Neural cell (in vitro differentiated cells): ENCODE measurements around the gene ZNF142. TPM values are rescaled to one million over a fixed set of nuclear protein-coding genes. Genes with fewer than 3 reads are reported as not detected.

Experiments
- H2AFZ ChIP-seq: fragments of 200-600, 300-800 bp; sonication (generic), shearing (Covaris generic); 2 replicates; pipeline ENCODE4 v1.6.0; 2014; ENCODE audit warnings: low read depth, mild to moderate bottlenecking, antibody characterized with exemption, low read length, moderate library complexity
- H3F3A ChIP-seq: fragments of 200-600 bp; shearing (Covaris generic); 2 replicates; pipeline ENCODE4 v1.6.1; 2016; ENCODE audit warnings: mild to moderate bottlenecking, moderate library complexity, mixed read lengths, antibody characterized with exemption, low read length; ENCODE audit not compliant: insufficient read depth, poor library complexity, severe bottlenecking
- H3K27ac ChIP-seq: fragments of 200-600, 300-800 bp; sonication (generic), shearing (Covaris generic); 2 replicates; pipeline ENCODE4 v1.5.1; 2014; ENCODE audit warnings: mild to moderate bottlenecking, low read length, moderate library complexity
- H3K27me3 ChIP-seq: fragments of 300-800, 200-600 bp; sonication (generic), shearing (Covaris generic); 2 replicates; pipeline ENCODE4 v1.6.0; 2014; ENCODE audit warnings: mild to moderate bottlenecking, low read depth, low read length, moderate library complexity; ENCODE audit not compliant: insufficient read depth
- H3K36me3 ChIP-seq: fragments of 300-800, 200-600 bp; sonication (generic), shearing (Covaris generic); 2 replicates; pipeline ENCODE4 v1.5.1; 2014; ENCODE audit warnings: mild to moderate bottlenecking, antibody characterized with exemption, low read length, moderate library complexity; ENCODE audit not compliant: insufficient read depth
- H3K4me2 ChIP-seq: fragments of 300-800, 200-600 bp; sonication (generic), shearing (Covaris generic); 2 replicates; pipeline ENCODE4 v1.6.0; 2014; ENCODE audit warnings: mild to moderate bottlenecking, low read length
- H3K4me3 ChIP-seq: fragments of 300-800, 200-600 bp; sonication (generic), shearing (Covaris generic); 2 replicates; pipeline ENCODE4 v1.5.1; 2014; ENCODE audit warnings: mild to moderate bottlenecking, low read length, moderate library complexity
- H3K79me2 ChIP-seq: fragments of 200-600 bp; shearing (Covaris generic); replicated peaks from 2 replicates; pipeline ENCODE4 v1.6.0; 2014; ENCODE audit warnings: mild to moderate bottlenecking, low read length, moderate library complexity; ENCODE audit not compliant: insufficient read depth
- H3K9ac ChIP-seq: fragments of 300-800, 200-600 bp; sonication (generic), shearing (Covaris generic); 2 replicates; pipeline ENCODE4 v1.6.1; 2016; ENCODE audit warnings: mild to moderate bottlenecking, low read length, mixed read lengths
- H3K9me2 ChIP-seq: fragments of 200-600 bp; shearing (Covaris generic); 2 replicates; pipeline ENCODE4 v1.6.1; 2016; ENCODE audit warnings: mild to moderate bottlenecking, low read length, mixed read lengths; ENCODE audit not compliant: insufficient read depth
- H3K9me3 ChIP-seq: fragments of 200-600, 300-800 bp; sonication (generic), shearing (Covaris generic); 2 replicates; pipeline ENCODE4 v1.6.1; 2016; ENCODE audit warnings: mild to moderate bottlenecking, mixed run types, low read length, moderate library complexity, mixed read lengths
- H4K20me1 ChIP-seq: fragments of 200-600 bp; shearing (Covaris generic); 2 replicates; pipeline ENCODE4 v1.6.1; 2016; ENCODE audit warnings: mild to moderate bottlenecking, mixed run types; ENCODE audit not compliant: insufficient read depth
- CTCF ChIP-seq: fragments of 450-650 bp; IDR thresholded peaks from 2 replicates; pipeline ENCODE4 v1.5.1; 2014; ENCODE audit warnings: antibody characterized with exemption, mild to moderate bottlenecking, moderate library complexity; ENCODE audit not compliant: poor library complexity, severe bottlenecking
- EP300 ChIP-seq: fragments of 450-650 bp; conservative IDR thresholded peaks from 2 replicates; pipeline ENCODE4 v1.6.1; 2014; ENCODE audit warnings: antibody characterized with exemption, mild to moderate bottlenecking, moderate library complexity; ENCODE audit not compliant: poor library complexity, severe bottlenecking
- EZH2 ChIP-seq: fragments of 200-600, 300-800 bp; shearing (Covaris generic), sonication (generic); IDR thresholded peaks from 2 replicates; pipeline ENCODE4 v1.6.1; 2014; ENCODE audit warnings: antibody characterized with exemption, low read length, borderline replicate concordance, mild to moderate bottlenecking; ENCODE audit not compliant: insufficient read depth, poor library complexity, severe bottlenecking
- MXI1 ChIP-seq: fragments of 450-650 bp; conservative IDR thresholded peaks from 2 replicates; pipeline ENCODE4 v1.6.1; 2014; ENCODE audit warnings: antibody characterized with exemption, mild to moderate bottlenecking; ENCODE audit not compliant: poor library complexity, severe bottlenecking
- POLR2AphosphoS5 ChIP-seq: IDR thresholded peaks from 2 replicates; pipeline ENCODE4 v1.6.1; 2012
- RAD21 ChIP-seq: fragments of 450-650 bp; conservative IDR thresholded peaks from 2 replicates; pipeline ENCODE4 v1.6.1; 2014; ENCODE audit warnings: antibody characterized with exemption, mild to moderate bottlenecking, moderate library complexity
- REST ChIP-seq: IDR thresholded peaks from 2 replicates; pipeline ENCODE4 v1.6.1; 2012; ENCODE audit warnings: borderline replicate concordance
- SMC3 ChIP-seq: fragments of 450-650 bp; conservative IDR thresholded peaks from 2 replicates; pipeline ENCODE4 v1.6.1; 2014; ENCODE audit warnings: antibody characterized with exemption, mild to moderate bottlenecking, moderate library complexity; ENCODE audit not compliant: poor library complexity
- TAF1 ChIP-seq: IDR thresholded peaks from 2 replicates; pipeline ENCODE4 v1.6.1; 2012; ENCODE audit warnings: low read depth
- polyA plus RNA-seq: library from polyadenylated mRNA; depleted of rRNA; stranded (reverse); fragments of >200 nt; gene quantifications from 2 replicates; pipeline ENCODE4 v1.2.3, GENCODE V29; 2014

Gene ZNF142
- polyA plus RNA-seq, 1 donor from 2014 or later: 4.8 TPM

- Histone ChIP-seq H4K20me1 (no peaks in the 10 kb centered on the region), H2AFZ (no peak overlapping the region), H3F3A (no peaks in the 10 kb centered on the region), H3K9ac (no peak overlapping the region), H3K4me2 (no peak overlapping the region), H3K9me3 (no peaks in the 10 kb centered on the region), H3K27me3 (no peaks in the 10 kb centered on the region), H3K36me3 (no peaks in the 10 kb centered on the region), H3K79me2 (no peaks in the 10 kb centered on the region), H3K9me2 (no peaks in the 10 kb centered on the region), H3K4me3 (no peak overlapping the region), H3K27ac (no peak overlapping the region)
- no peak for TF ChIP-seq POLR2AphosphoS5
- no peak for TF ChIP-seq EZH2
These were observed 39.5 kb upstream of the ZNF142 start for GRCh38 chr2:218698885-218699284.

GRCh38 chr2:218694405-218695145 is 35.2 kb upstream of the ZNF142 start:
- TF ChIP-seq REST: no peak
- TF ChIP-seq RAD21: no peak
- no peak for TF ChIP-seq EP300
- TF ChIP-seq TAF1: no peak
- no peak for TF ChIP-seq MXI1
- no peak for TF ChIP-seq POLR2AphosphoS5
- no peak for TF ChIP-seq SMC3
- H3K79me2 ChIP-seq: no peaks in the 10 kb centered on the region
- no peak overlapping the region for H3K4me3 ChIP-seq
- no peak overlapping the region for H3K27ac ChIP-seq
- no peak overlapping the region for H3K9ac ChIP-seq
- H3K27me3 ChIP-seq: no peaks in the 10 kb centered on the region
- H4K20me1 ChIP-seq: no peaks in the 10 kb centered on the region
- H3K36me3 ChIP-seq: no peaks in the 10 kb centered on the region
- H3K4me2 ChIP-seq: no peak overlapping the region
- H2AFZ ChIP-seq: no peak overlapping the region
- no peaks in the 10 kb centered on the region for H3K9me2 ChIP-seq
- H3K9me3 ChIP-seq: no peaks in the 10 kb centered on the region
- H3F3A ChIP-seq: no peaks in the 10 kb centered on the region

GRCh38 chr2:218691234-218691633 is 31.8 kb upstream of the ZNF142 start:
- H3K9ac ChIP-seq: no peak overlapping the region
- H3K9me3 ChIP-seq: no peaks in the 10 kb centered on the region
- no peaks in the 10 kb centered on the region for H3K27me3 ChIP-seq
- no peaks in the 10 kb centered on the region for H3K79me2 ChIP-seq
- H3F3A ChIP-seq: no peaks in the 10 kb centered on the region
- no peak overlapping the region for H2AFZ ChIP-seq
- H3K4me3 ChIP-seq: no peak overlapping the region
- H3K27ac ChIP-seq: no peak overlapping the region
- TF ChIP-seq TAF1 (no peak), SMC3 (no peak), POLR2AphosphoS5 (no peak), EP300 (no peak), MXI1 (no peak), REST (no peak), CTCF (no peak), RAD21 (no peak), EZH2 (no peak)
- no peaks in the 10 kb centered on the region for H4K20me1 ChIP-seq
- H3K36me3 ChIP-seq: no peaks in the 10 kb centered on the region
- no peak overlapping the region for H3K4me2 ChIP-seq
- no peaks in the 10 kb centered on the region for H3K9me2 ChIP-seq
